Measurements from ENCODE around the gene RPL36AL.
"Not testable (repeated sequence)": the region's sequence is repeated elsewhere in the genome, so short reads cannot be mapped to it uniquely, and the experiment has no call there.

The RPL36AL gene

GRCh38 chr14:49623941-49624839, 3.8 kb upstream of the RPL36AL start:
- DNase-seq (ENCODE audit: low read depth, low spot score): no peak
- no peak overlapping the region for H3K9ac ChIP-seq (ENCODE audit: insufficient read length, low read depth)
- no peak overlapping the region for H3K4me3 ChIP-seq (ENCODE audit: insufficient read length, low read depth)
- no peaks in the 10 kb centered on the region for H3K27me3 ChIP-seq (ENCODE audit: insufficient read depth, insufficient read length)
- H3K4me1 ChIP-seq (ENCODE audit: insufficient read depth, insufficient read length): no peaks in the 10 kb centered on the region
- TF ChIP-seq SUZ12 (IDR thresholded peaks at IDR 0.05; ENCODE audit: extremely low read depth, insufficient read depth, insufficient read length) (no peak), ZNF274 (IDR thresholded peaks at IDR 0.05; ENCODE audit: low read depth, low read length) (no peak), YY1 (IDR thresholded peaks at IDR 0.05; ENCODE audit: insufficient read depth, insufficient read length) (no peak)
- H3K36me3 ChIP-seq (ENCODE audit: insufficient read depth, insufficient read length, low read length): peaks cover 42% of the 10 kb centered on the region
- H3K9me3 ChIP-seq (ENCODE audit: insufficient read depth, low read length): no peaks in the 10 kb centered on the region

GRCh38 chr14:49623387-49623786, 3.0 kb upstream of the RPL36AL start:
- Histone ChIP-seq H3K4me1 (ENCODE audit: insufficient read depth, insufficient read length) (no peaks in the 10 kb centered on the region), H3K9me3 (ENCODE audit: insufficient read depth, low read length) (no peaks in the 10 kb centered on the region), H3K9ac (ENCODE audit: insufficient read length, low read depth) (no peak overlapping the region), H3K4me3 (ENCODE audit: insufficient read length, low read depth) (no peak overlapping the region), H3K27me3 (ENCODE audit: insufficient read depth, insufficient read length) (no peaks in the 10 kb centered on the region), H3K36me3 (ENCODE audit: insufficient read depth, insufficient read length, low read length) (peaks cover 39% of the 10 kb centered on the region)
- no peak for DNase-seq (ENCODE audit: low read depth, low spot score)
- TF ChIP-seq YY1 (IDR thresholded peaks at IDR 0.05; ENCODE audit: insufficient read depth, insufficient read length): no peak
- no peak for TF ChIP-seq SUZ12 (IDR thresholded peaks at IDR 0.05; ENCODE audit: extremely low read depth, insufficient read depth, insufficient read length)
- TF ChIP-seq ZNF274 (IDR thresholded peaks at IDR 0.05; ENCODE audit: low read depth, low read length): no peak

GRCh38 chr14:49622022-49622607, 1.7 kb upstream of the RPL36AL start:
- Histone ChIP-seq H3K36me3 (ENCODE audit: insufficient read depth, insufficient read length, low read length) (peaks cover 45% of the 10 kb centered on the region), H3K9ac (ENCODE audit: insufficient read length, low read depth) (peak overlapping the region; percentile 87), H3K27me3 (ENCODE audit: insufficient read depth, insufficient read length) (no peaks in the 10 kb centered on the region), H3K4me3 (ENCODE audit: insufficient read length, low read depth) (peak overlapping the region; percentile 79), H3K4me1 (ENCODE audit: insufficient read depth, insufficient read length) (no peaks in the 10 kb centered on the region), H3K9me3 (ENCODE audit: insufficient read depth, low read length) (no peaks in the 10 kb centered on the region)
- TF ChIP-seq YY1 (IDR thresholded peaks at IDR 0.05; ENCODE audit: insufficient read depth, insufficient read length) (no peak), SUZ12 (IDR thresholded peaks at IDR 0.05; ENCODE audit: extremely low read depth, insufficient read depth, insufficient read length) (no peak), ZNF274 (IDR thresholded peaks at IDR 0.05; ENCODE audit: low read depth, low read length) (no peak)
- no peak for DNase-seq (ENCODE audit: low read depth, low spot score)

- no peaks in the 10 kb centered on the region for H3K4me1 ChIP-seq (ENCODE audit: insufficient read depth, insufficient read length)
- no peaks in the 10 kb centered on the region for H3K27me3 ChIP-seq (ENCODE audit: insufficient read depth, insufficient read length)
- DNase-seq (ENCODE audit: low read depth, low spot score): no peak
- peak overlapping the region; percentile 79 for H3K4me3 ChIP-seq (ENCODE audit: insufficient read length, low read depth)
- H3K9ac ChIP-seq (ENCODE audit: insufficient read length, low read depth): peak overlapping the region; percentile 87
- H3K9me3 ChIP-seq (ENCODE audit: insufficient read depth, low read length): no peaks in the 10 kb centered on the region
- peaks cover 47% of the 10 kb centered on the region for H3K36me3 ChIP-seq (ENCODE audit: insufficient read depth, insufficient read length, low read length)
- TF ChIP-seq SUZ12 (IDR thresholded peaks at IDR 0.05; ENCODE audit: extremely low read depth, insufficient read depth, insufficient read length): no peak
- no peak for TF ChIP-seq YY1 (IDR thresholded peaks at IDR 0.05; ENCODE audit: insufficient read depth, insufficient read length)
- no peak for TF ChIP-seq ZNF274 (IDR thresholded peaks at IDR 0.05; ENCODE audit: low read depth, low read length)
These were observed 872 bp upstream of the RPL36AL start for GRCh38 chr14:49621114-49621881.

GRCh38 chr14:49619730-49620129, 696 bp downstream of the RPL36AL start:
- H3K4me1 ChIP-seq (ENCODE audit: insufficient read depth, insufficient read length): no peaks in the 10 kb centered on the region
- H3K27me3 ChIP-seq (ENCODE audit: insufficient read depth, insufficient read length): no peaks in the 10 kb centered on the region
- no peak for TF ChIP-seq YY1 (IDR thresholded peaks at IDR 0.05; ENCODE audit: insufficient read depth, insufficient read length)
- no peak for TF ChIP-seq SUZ12 (IDR thresholded peaks at IDR 0.05; ENCODE audit: extremely low read depth, insufficient read depth, insufficient read length)
- no peak for TF ChIP-seq ZNF274 (IDR thresholded peaks at IDR 0.05; ENCODE audit: low read depth, low read length)
- no peak for DNase-seq (ENCODE audit: low read depth, low spot score)
- H3K9me3 ChIP-seq (ENCODE audit: insufficient read depth, low read length): no peaks in the 10 kb centered on the region
- H3K36me3 ChIP-seq (ENCODE audit: insufficient read depth, insufficient read length, low read length): peaks cover 40% of the 10 kb centered on the region
- H3K4me3 ChIP-seq (ENCODE audit: insufficient read length, low read depth): peak overlapping the region; percentile 79
- peak overlapping the region; percentile 80 for H3K9ac ChIP-seq (ENCODE audit: insufficient read length, low read depth)

GRCh38 chr14:49619273-49619672, 1.2 kb downstream of the RPL36AL start:
- not testable (repeated sequence) for H3K27me3 ChIP-seq (ENCODE audit: insufficient read depth, insufficient read length); DNase-seq (ENCODE audit: low read depth, low spot score); H3K9me3 ChIP-seq (ENCODE audit: insufficient read depth, low read length); H3K4me1 ChIP-seq (ENCODE audit: insufficient read depth, insufficient read length)
- peak overlapping the region; percentile 79 for H3K4me3 ChIP-seq (ENCODE audit: insufficient read length, low read depth)
- H3K36me3 ChIP-seq (ENCODE audit: insufficient read depth, insufficient read length, low read length): peaks cover 45% of the 10 kb centered on the region
- H3K9ac ChIP-seq (ENCODE audit: insufficient read length, low read depth): peak overlapping the region; percentile 80
